Activated CD4-positive, alpha-beta T cell treated with anti-CD3 and anti-CD28 coated beads, Interleukin-2, amount 10 ng/mL, durations not matched to agents 7 days and 5 days (primary cell): ENCODE results near the gene NAV1. TPM values are rescaled to one million over a fixed set of nuclear protein-coding genes. Genes with fewer than 3 reads are reported as not detected.

ENCODE experiments used
- CTCF ChIA-PET: fragments of 350-600 bp; sonication (Branson Sonifier 250); formaldehyde crosslinking; loops from one replicate; lab custom pipeline; 2021; ENCODE audit warnings: antibody characterized with exemption; lab: Charles Lee
- POLR2A ChIA-PET: fragments of 350-600 bp; sonication (Branson Sonifier 250); formaldehyde crosslinking; loops from one replicate; lab custom pipeline; 2021; ENCODE audit warnings: antibody characterized with exemption; lab: Charles Lee
- DNase-seq: peaks from one replicate; pipeline ENCODE4 v3.0.0-alpha.2; 2020
- H3K27ac Mint-ChIP-seq: one replicate; pipeline ENCODE4 v1.8.0; 2021; ENCODE audit warnings: mild to moderate bottlenecking, moderate library complexity, mixed read lengths
- H3K27me3 Mint-ChIP-seq: one replicate; pipeline ENCODE4 v1.8.0; 2021; ENCODE audit warnings: mixed read lengths
- H3K36me3 Mint-ChIP-seq: one replicate; pipeline ENCODE4 v1.8.0; 2021; ENCODE audit warnings: low read depth, mixed read lengths
- H3K4me1 Mint-ChIP-seq: one replicate; pipeline ENCODE4 v1.8.0; 2021; ENCODE audit warnings: mixed read lengths
- H3K4me3 Mint-ChIP-seq: one replicate; pipeline ENCODE4 v1.8.0; 2021; ENCODE audit warnings: mild to moderate bottlenecking, moderate library complexity, mixed read lengths
- H3K9me3 Mint-ChIP-seq: one replicate; pipeline ENCODE4 v1.8.0; 2021; ENCODE audit warnings: mixed read lengths
- total RNA-seq, 2 experiments: library from RNA; stranded (reverse); gene quantifications; one replicate each; pipeline ENCODE4 v1.2.3, GENCODE V29; 2021

Gene NAV1
- total RNA-seq, 2 experiments from 2014 or later = 2.0 to 2.7 TPM

DNA sequence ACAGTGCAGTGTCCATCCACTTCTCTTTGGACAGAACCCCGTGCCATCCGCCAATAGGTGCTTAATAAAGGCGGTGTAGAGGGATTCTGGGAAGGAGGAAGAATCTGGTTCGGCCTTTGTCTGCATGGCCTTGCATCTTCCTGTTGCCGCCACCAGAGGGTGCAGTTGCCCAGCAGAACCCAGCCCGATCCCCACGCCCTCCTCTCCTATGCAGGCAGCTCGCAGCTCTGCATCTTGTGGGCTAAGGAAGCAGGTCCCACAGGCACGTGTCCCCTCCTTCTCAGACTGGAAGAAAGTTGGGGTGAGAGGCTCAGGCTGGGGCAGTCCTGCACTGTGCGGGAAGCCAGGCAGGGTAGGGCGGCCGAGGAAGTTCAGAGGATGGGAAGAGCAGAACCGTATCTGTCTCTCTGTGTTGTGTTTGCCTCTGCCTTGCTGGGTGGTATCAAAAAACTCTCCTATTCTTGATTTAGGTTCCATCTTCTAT is 20.8 kb downstream of the NAV1 start:
- peaks cover 12% of the 10 kb centered on the region for H3K4me1 Mint-ChIP-seq
- H3K4me3 Mint-ChIP-seq = no peak overlapping the region
- ChIA-PET POLR2A (no interaction called here), CTCF (interaction anchor here (0.6 to 3.2 kb wide), 13 partner anchors 8 to 604 kb away, joined by 3 to 12 read pairs (median 4); no protein-coding TSS in a partner anchor)
- no peaks in the 10 kb centered on the region for H3K9me3 Mint-ChIP-seq
- H3K27ac Mint-ChIP-seq = no peak overlapping the region
- no peaks in the 10 kb centered on the region for H3K36me3 Mint-ChIP-seq
- peak; percentile 74 for DNase-seq
- peaks cover 3% of the 10 kb centered on the region for H3K27me3 Mint-ChIP-seq

DNA sequence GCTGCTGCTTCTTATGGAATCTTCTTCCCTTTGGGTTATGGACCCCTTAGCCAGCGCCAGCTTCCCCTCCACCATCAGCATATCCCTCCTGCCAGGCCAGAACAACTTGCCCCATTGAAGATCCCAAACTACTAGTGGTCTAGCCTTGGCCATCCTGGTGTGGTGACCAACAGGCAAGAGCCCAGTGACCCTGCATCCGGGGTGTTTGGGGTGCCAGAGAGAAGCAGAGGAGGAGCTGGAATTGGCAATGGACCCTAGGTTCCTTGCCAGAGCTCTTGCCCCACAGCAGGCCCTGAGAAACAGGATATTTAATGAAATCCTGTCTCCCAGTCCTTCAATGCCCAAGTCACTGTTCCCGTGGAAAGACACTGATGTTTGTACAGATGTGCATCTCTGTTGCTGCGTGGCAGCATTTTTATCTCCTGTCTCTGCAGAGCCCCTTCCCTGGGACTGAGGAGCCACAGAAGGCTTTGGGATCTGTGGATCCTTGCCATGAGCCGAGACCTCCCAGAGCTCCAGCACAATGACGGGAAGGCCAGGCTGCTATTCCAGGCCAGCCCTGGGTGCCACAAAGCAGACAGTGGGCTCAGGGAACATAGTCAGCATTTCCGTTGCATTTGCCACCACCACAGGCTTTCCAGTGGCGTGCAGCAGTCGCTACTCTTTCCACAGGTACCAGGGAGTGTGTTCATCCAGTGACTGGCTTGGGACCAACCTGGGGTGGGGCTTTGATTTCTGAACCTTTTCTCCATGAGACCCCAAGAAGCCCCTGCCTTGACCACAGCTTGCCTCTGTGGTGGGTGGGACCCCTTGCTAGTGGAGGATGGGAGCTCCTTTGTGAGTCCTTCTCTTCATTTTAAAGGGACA is 21.6 kb downstream of the NAV1 start:
- CTCF ChIA-PET = interaction anchor here (0.6 to 3.2 kb wide), 11 partner anchors 8 to 605 kb away, joined by 3 to 12 read pairs (median 3); no protein-coding TSS in a partner anchor

DNA sequence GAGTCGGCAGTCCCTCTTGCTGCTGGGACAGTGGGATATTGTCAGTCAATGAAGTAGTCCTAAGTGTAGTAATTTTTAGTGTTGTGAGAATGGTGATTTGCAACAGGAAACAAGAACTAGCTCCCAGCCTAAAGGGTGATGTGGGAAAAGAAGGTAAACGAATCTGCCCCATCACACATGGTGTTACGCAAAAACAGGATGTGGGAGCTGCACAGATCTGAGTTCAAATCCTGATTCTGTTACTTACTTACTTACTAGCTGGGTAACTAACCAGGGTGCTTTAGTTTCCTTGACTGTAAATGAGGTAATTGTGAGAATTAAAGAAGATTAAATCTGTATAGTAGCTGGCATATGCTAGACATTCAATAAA is 22.3 kb downstream of the NAV1 start:
- no peak overlapping the region for H3K4me3 Mint-ChIP-seq
- peaks cover 12% of the 10 kb centered on the region for H3K4me1 Mint-ChIP-seq
- ChIA-PET CTCF (interaction anchor here (1.2 to 3.2 kb wide), 4 partner anchors 12 to 232 kb away, joined by 3 to 12 read pairs (median 3); no protein-coding TSS in a partner anchor), POLR2A (no interaction called here)
- H3K9me3 Mint-ChIP-seq = no peaks in the 10 kb centered on the region
- no peaks in the 10 kb centered on the region for H3K36me3 Mint-ChIP-seq
- no peak for DNase-seq
- no peak overlapping the region for H3K27ac Mint-ChIP-seq
- H3K27me3 Mint-ChIP-seq = no peaks in the 10 kb centered on the region

More for the DNA sequence above, 21.6 kb downstream of the NAV1 start:
- Mint-ChIP-seq H3K4me1 (peaks cover 12% of the 10 kb centered on the region), H3K9me3 (no peaks in the 10 kb centered on the region), H3K36me3 (no peaks in the 10 kb centered on the region), H3K4me3 (no peak overlapping the region), H3K27ac (no peak overlapping the region), H3K27me3 (no peaks in the 10 kb centered on the region)
- no peak for DNase-seq
- POLR2A ChIA-PET = no interaction called here

DNA sequence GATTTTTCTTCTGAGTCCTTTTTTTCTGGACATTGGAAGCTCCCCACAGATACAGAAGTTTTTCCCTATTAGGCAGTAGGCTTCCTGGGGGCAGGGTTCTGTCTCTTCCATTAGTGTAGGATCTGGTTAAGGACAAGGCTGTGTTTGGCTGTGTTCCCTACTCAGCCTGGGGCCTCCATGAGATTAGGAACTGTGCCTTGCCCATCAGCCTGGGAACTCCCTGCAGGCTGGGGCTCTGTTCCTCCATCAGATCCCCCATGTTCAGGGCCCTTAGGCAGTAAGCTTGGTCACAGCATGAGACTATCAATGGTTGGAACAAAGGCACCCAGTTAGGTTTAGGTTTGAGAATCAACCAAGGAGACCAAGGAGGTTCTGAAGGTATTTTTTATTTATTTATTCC is 22.7 kb downstream of the NAV1 start:
- Mint-ChIP-seq H3K27me3 (no peaks in the 10 kb centered on the region), H3K27ac (no peak overlapping the region), H3K4me3 (no peak overlapping the region), H3K9me3 (no peaks in the 10 kb centered on the region), H3K4me1 (peaks cover 12% of the 10 kb centered on the region), H3K36me3 (no peaks in the 10 kb centered on the region)
- CTCF ChIA-PET = interaction anchor here (1.2 to 3.2 kb wide), 3 partner anchors 11 to 147 kb away, joined by 3 to 12 read pairs (median 3); no protein-coding TSS in a partner anchor
- POLR2A ChIA-PET = no interaction called here
- DNase-seq = no peak

DNA sequence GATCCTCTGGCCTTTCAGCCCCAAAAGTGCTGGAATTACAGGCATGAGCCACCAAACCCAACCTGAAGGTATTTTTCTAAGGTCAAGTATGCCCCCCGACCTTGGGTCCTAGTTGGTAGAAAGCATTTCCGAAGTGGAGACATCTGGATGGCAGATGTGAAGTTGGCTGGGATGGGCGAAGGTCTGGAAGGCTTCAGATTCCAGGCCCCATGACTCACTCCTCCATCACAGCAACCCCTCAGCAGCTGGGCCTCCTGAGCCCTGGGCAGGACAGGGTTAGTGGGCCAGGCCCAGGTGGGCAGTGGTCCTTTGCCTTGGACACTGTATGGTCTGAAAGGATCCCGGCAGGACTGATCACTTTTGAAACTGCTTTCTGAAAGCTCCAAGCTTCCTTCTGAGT is 23.3 kb downstream of the NAV1 start:
- H3K4me3 Mint-ChIP-seq = no peak overlapping the region
- ChIA-PET CTCF (no interaction called here), POLR2A (no interaction called here)
- peaks cover 12% of the 10 kb centered on the region for H3K4me1 Mint-ChIP-seq
- H3K27me3 Mint-ChIP-seq = no peaks in the 10 kb centered on the region
- no peak overlapping the region for H3K27ac Mint-ChIP-seq
- DNase-seq = no peak
- no peaks in the 10 kb centered on the region for H3K9me3 Mint-ChIP-seq
- H3K36me3 Mint-ChIP-seq = no peaks in the 10 kb centered on the region

DNA sequence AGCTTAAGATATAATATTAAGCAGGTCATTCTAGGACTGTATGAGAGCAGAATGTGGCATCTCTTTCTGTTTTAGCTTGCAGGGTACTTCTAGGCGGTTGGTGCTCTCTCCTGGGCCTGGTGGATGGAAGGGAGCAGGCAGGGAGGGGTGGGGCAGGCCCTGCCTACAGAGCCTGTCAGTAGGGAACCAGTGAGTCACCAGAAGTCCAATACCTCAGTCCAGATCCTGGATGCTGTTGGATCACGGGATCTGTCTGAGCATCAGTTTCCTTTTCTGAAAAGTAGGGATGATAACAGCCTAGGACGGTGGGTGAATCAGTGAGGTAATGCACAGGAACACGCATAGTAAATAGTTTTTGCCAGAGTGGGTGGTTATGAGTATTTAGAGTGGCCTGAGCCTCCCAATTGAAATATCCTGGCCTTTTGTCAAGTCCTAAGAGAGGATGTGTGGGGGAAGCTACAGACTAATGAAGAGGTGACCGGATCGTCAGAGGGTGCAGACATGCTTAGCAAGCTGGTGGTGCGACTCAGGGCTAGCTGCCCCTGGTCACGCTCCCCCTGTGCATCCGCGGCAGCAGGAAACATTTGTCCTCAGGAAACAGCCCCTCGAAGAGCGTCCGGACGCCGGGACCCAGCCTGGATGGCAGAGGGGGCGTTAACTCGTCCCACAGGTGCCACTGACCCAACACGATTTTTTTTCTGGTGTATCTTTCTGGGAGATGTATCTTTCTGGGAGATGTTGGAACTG is 23.9 kb downstream of the NAV1 start:
- Mint-ChIP-seq H3K36me3 (no peaks in the 10 kb centered on the region), H3K9me3 (no peaks in the 10 kb centered on the region), H3K27me3 (no peaks in the 10 kb centered on the region), H3K4me1 (peaks cover 12% of the 10 kb centered on the region), H3K27ac (no peak overlapping the region), H3K4me3 (no peak overlapping the region)
- CTCF ChIA-PET = no interaction called here
- POLR2A ChIA-PET = no interaction called here
- DNase-seq = no peak

DNA sequence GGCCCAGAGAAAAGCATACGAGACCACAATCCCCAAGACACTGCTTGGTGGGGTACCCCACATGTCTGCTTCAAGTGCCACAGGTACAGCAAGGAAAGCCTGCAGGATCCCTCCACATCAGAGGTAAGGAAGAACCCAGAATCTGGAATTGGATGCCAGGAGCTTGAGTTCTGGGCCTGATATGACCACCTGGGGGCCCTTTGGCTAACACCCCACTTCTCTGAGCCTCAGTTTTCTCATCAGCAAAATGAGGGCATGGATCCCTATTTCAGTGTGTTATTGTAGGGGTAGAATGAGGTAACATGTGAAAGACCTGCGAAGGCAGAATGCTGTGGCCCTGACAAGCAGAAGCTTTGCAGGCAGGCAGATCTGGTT is 24.5 kb downstream of the NAV1 start:
- H3K4me3 Mint-ChIP-seq = no peak overlapping the region
- CTCF ChIA-PET = interaction anchor here (1.9 kb wide), 1 partner anchor 141 kb away, joined by 4 read pairs; no protein-coding TSS in a partner anchor
- POLR2A ChIA-PET = no interaction called here

DNA sequence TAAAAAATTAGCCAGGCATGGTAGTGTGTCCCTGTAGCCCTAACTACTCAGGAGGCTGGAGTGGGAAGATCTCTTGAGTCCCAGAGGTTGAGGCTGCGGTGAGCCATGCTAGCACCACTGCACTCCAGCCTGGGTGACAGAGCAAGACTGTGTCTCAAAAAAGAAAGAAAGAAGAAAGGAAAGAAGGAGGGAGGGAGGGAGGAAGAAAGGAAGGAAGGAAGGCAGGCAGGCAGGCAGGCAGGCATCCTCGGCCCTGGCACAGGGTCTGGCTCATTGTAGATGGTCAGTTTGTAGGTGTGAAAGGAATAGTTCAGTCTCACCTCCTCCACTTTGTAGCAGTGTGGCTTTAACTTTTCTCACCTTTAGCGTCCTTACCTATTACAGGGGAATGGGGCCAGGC is 25.0 kb downstream of the NAV1 start:
- no peaks in the 10 kb centered on the region for H3K27me3 Mint-ChIP-seq
- no peaks in the 10 kb centered on the region for H3K36me3 Mint-ChIP-seq
- POLR2A ChIA-PET = no interaction called here
- H3K4me3 Mint-ChIP-seq = no peak overlapping the region
- peaks cover 12% of the 10 kb centered on the region for H3K4me1 Mint-ChIP-seq
- CTCF ChIA-PET = interaction anchor here (0.7 to 1.9 kb wide), 3 partner anchors 10 to 141 kb away, joined by 3 to 5 read pairs (median 4); no protein-coding TSS in a partner anchor
- no peak for DNase-seq
- H3K9me3 Mint-ChIP-seq = no peaks in the 10 kb centered on the region
- H3K27ac Mint-ChIP-seq = no peak overlapping the region

More for the DNA sequence above, 24.5 kb downstream of the NAV1 start:
- Mint-ChIP-seq H3K27me3 (no peaks in the 10 kb centered on the region), H3K4me1 (peaks cover 12% of the 10 kb centered on the region), H3K36me3 (no peaks in the 10 kb centered on the region), H3K9me3 (no peaks in the 10 kb centered on the region), H3K27ac (no peak overlapping the region)
- no peak for DNase-seq

DNA sequence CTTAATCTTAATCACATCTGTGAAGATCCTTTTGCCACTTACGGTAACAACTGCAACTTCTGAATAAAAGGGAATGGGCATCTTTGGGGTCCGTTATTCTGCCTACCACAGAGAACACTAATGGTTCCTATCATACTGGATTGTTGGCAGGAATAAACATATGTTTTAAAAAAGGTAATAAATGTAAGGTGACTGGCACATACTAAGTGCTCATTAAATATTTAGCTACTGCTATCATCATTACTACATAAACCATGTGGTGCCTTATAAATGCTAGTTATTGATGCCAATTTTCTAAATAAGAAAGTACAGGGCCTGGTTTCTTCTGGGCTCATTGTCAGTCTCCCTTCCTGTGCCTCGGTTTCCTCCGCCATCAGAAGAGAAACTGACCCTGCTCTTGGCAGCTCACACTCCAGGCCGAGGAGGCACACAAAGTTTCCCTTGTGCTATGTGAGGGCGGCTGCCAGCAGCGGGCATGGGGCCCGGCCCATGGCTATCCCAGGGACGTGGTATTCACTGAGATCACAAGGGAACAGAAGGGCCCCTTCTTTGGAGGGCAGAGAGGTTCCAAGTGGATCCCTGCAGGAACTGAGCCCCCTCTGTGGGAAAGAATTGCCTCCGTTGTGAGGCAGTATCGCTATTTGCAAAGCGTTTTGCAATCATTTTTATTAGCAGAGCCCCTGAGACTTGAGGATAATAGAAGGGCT is 26.2 kb downstream of the NAV1 start:
- POLR2A ChIA-PET = no interaction called here
- H3K4me3 Mint-ChIP-seq = no peak overlapping the region
- no peak for DNase-seq
- H3K36me3 Mint-ChIP-seq = no peaks in the 10 kb centered on the region
- H3K9me3 Mint-ChIP-seq = no peaks in the 10 kb centered on the region
- CTCF ChIA-PET = interaction anchor here (0.5 to 1.9 kb wide), 4 partner anchors 9 to 264 kb away, joined by 3 to 5 read pairs (median 4); no protein-coding TSS in a partner anchor
- no peaks in the 10 kb centered on the region for H3K27me3 Mint-ChIP-seq
- H3K27ac Mint-ChIP-seq = no peak overlapping the region
- H3K4me1 Mint-ChIP-seq = peaks cover 7% of the 10 kb centered on the region

DNA sequence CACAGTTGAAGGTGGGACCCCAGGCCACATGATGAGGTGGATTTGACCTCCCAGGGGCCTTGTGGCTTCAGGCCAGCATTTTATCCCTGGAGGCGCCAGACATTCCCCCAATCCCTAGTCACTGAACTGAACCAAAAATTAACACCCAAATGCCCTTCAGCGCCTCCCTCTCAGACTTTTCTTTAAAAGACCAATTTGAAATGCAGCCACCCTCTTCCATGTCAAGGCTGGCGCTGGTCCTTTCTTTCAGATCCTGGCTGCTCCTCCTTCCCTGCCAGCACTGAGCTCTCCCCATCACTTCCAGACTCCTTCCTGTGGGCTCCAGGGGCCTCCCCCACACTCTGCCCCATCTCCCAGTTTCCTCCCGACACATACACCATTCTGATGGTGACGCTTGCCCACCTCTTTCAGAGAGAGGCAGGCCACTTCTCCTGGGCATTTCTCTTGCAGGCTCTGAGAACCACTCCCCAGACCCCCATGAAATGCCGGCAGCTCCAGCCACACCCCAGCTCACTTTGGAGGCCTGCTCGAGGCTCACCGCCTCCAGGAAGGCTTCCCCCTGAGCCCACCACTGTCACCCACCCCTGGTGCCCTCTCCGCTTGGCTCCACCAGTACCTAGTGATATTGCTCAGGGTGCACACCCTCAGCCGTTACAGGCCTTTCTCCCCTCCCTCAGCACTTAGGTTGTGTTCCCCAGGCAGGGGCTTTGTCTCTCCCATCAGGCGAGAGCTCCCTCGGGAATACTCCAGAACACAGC is 27.0 kb downstream of the NAV1 start:
- ChIA-PET POLR2A (no interaction called here), CTCF (no interaction called here)
- no peak overlapping the region for H3K4me3 Mint-ChIP-seq
- H3K4me1 Mint-ChIP-seq = peaks cover 6% of the 10 kb centered on the region
- H3K27me3 Mint-ChIP-seq = no peaks in the 10 kb centered on the region
- no peaks in the 10 kb centered on the region for H3K9me3 Mint-ChIP-seq
- H3K27ac Mint-ChIP-seq = no peak overlapping the region
- DNase-seq = no peak
- H3K36me3 Mint-ChIP-seq = no peaks in the 10 kb centered on the region

DNA sequence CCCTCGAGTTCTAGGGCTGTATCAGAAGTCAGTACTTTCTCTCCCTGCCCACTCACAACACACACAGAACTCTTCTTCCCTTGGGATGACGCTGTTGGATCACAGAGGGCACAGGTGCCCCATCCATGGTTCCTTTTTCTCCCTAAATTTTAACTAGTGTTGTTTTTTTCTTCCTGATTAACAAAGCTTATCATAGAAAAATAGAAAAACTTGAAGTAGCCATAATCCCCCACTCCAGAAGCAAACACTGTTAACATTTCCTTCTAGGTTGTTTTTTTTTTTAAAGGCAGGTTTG is 27.5 kb downstream of the NAV1 start:
- Mint-ChIP-seq H3K4me1 (peaks cover under 1% of the 10 kb centered on the region), H3K4me3 (no peak overlapping the region), H3K36me3 (no peaks in the 10 kb centered on the region), H3K9me3 (no peaks in the 10 kb centered on the region), H3K27me3 (no peaks in the 10 kb centered on the region), H3K27ac (no peak overlapping the region)
- POLR2A ChIA-PET = no interaction called here
- no peak for DNase-seq
- CTCF ChIA-PET = no interaction called here
